GM18873 (cell line): Measurements from ENCODE around the gene SEPHS2.
"Not testable (repeated sequence)": the region's sequence is repeated elsewhere in the genome, so short reads cannot be mapped to it uniquely, and the experiment has no call there.

ENCODE experiments used
- ATAC-seq: cut with Tn5 transposase; IDR thresholded peaks from one replicate; pipeline ENCODE4 v1.9.1; 2021; ENCODE audit warnings: mild to moderate bottlenecking, moderate library complexity, moderate number of reproducible peaks; ENCODE audit not compliant: unreplicated experiment, low FRiP score

The SEPHS2 gene

GRCh38 chr16:30470632-30470995 lies 24.9 kb upstream of the SEPHS2 start:
- ATAC-seq: no peak

- no peak for ATAC-seq
These were observed 24.5 kb upstream of the SEPHS2 start for GRCh38 chr16:30470170-30470512.

- no peak for ATAC-seq
These were observed 18.4 kb upstream of the SEPHS2 start for GRCh38 chr16:30464078-30464477.

- ATAC-seq: not testable (repeated sequence)
These were observed 15.8 kb upstream of the SEPHS2 start for GRCh38 chr16:30461426-30461825.

GRCh38 chr16:30459456-30459855 lies 13.8 kb upstream of the SEPHS2 start:
- no peak for ATAC-seq

- peak; percentile 78 for ATAC-seq
These were observed 13.1 kb upstream of the SEPHS2 start for GRCh38 chr16:30458561-30459394.

GRCh38 chr16:30457743-30458560 lies 12.3 kb upstream of the SEPHS2 start:
- ATAC-seq: no peak

- no peak for ATAC-seq
These were observed 11.6 kb upstream of the SEPHS2 start for GRCh38 chr16:30457256-30457655.

- ATAC-seq: no peak
These were observed 10.6 kb upstream of the SEPHS2 start for GRCh38 chr16:30456302-30456701.

- ATAC-seq: not testable (repeated sequence)
These were observed 7.3 kb upstream of the SEPHS2 start for GRCh38 chr16:30452709-30453580.

GRCh38 chr16:30449116-30449435 lies 3.4 kb upstream of the SEPHS2 start:
- ATAC-seq: no peak

GRCh38 chr16:30447512-30448226 lies 2.0 kb upstream of the SEPHS2 start:
- no peak for ATAC-seq

GRCh38 chr16:30446203-30446595 lies 525 bp upstream of the SEPHS2 start:
- no peak for ATAC-seq

- no peak for ATAC-seq
These were observed 596 bp downstream of the SEPHS2 start for GRCh38 chr16:30445149-30445407.

GRCh38 chr16:30444231-30445148 lies 1.2 kb downstream of the SEPHS2 start:
- ATAC-seq: no peak

GRCh38 chr16:30443631-30444030 lies 2.0 kb downstream of the SEPHS2 start:
- no peak for ATAC-seq

- ATAC-seq: no peak
These were observed 5.8 kb downstream of the SEPHS2 start for GRCh38 chr16:30439720-30440348.

- no peak for ATAC-seq
These were observed 6.8 kb downstream of the SEPHS2 start for GRCh38 chr16:30438835-30439234.

- ATAC-seq: no peak
These were observed 8.1 kb downstream of the SEPHS2 start for GRCh38 chr16:30437511-30438046.
